Measurements from ENCODE around the gene G6PC1. TPM values are rescaled to one million over a fixed set of nuclear protein-coding genes. Genes with fewer than 3 reads are reported as not detected.
"Not testable (repeated sequence)": the region's sequence is repeated elsewhere in the genome, so short reads cannot be mapped to it uniquely, and the experiment has no call there.

The G6PC1 gene
- total RNA-seq, 1 donor from 2014 or later: not detected

DNA sequence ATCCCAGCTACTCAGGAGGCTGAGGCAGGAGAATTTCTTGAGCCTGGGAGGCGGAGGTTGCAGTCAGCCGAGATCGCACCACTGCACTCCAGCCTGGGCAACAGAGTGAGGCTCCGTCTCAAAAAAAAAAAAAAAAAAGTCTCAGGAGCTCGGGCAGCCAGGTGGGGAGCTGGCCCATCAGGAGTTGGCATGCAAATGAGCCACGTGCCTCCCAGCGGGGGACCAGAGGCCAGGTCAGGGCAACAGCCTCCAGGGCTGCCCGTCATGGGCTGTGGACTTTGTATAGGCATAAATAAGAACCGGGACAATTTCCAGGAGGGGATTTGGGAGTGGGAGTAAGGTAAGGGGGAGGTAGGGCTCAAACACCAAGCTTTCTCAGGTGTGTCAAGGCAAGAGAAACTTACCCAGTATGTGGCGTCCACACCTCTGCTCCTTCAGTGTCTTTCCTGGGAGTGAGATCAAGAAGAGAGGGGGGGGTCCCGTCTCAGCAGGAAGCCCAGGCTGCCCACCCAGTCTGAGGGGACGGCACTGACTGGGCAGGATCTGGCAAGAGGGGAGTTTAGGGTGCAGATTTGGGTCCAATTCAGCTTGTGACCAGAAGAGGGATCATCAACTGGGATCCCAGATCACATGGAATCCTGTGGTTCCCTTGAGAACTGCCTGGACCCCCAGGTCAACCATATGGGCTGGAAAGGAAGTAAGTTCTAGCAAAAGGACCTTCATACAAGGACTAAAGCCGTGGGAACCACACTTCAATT, 22.3 kb upstream of the G6PC1 start:
- no peak overlapping the region for H3K4me3 Mint-ChIP-seq (ENCODE audit: unreplicated experiment)
- H3K27me3 Mint-ChIP-seq (ENCODE audit: unreplicated experiment): peaks cover 44% of the 10 kb centered on the region
- peaks cover 6% of the 10 kb centered on the region for H3K4me1 Mint-ChIP-seq (ENCODE audit: unreplicated experiment)
- H3K36me3 Mint-ChIP-seq (ENCODE audit: unreplicated experiment): no peaks in the 10 kb centered on the region
- H3K9me3 Mint-ChIP-seq (ENCODE audit: unreplicated experiment): no peaks in the 10 kb centered on the region
- no peak for DNase-seq (ENCODE audit: extremely low spot score, unreplicated experiment)
- TF ChIP-seq, protein P1, sequence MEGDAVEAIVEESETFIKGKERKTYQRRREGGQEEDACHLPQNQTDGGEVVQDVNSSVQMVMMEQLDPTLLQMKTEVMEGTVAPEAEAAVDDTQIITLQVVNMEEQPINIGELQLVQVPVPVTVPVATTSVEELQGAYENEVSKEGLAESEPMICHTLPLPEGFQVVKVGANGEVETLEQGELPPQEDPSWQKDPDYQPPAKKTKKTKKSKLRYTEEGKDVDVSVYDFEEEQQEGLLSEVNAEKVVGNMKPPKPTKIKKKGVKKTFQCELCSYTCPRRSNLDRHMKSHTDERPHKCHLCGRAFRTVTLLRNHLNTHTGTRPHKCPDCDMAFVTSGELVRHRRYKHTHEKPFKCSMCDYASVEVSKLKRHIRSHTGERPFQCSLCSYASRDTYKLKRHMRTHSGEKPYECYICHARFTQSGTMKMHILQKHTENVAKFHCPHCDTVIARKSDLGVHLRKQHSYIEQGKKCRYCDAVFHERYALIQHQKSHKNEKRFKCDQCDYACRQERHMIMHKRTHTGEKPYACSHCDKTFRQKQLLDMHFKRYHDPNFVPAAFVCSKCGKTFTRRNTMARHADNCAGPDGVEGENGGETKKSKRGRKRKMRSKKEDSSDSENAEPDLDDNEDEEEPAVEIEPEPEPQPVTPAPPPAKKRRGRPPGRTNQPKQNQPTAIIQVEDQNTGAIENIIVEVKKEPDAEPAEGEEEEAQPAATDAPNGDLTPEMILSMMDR (IDR thresholded peaks at IDR 0.05): no peak
- H3K27ac Mint-ChIP-seq (ENCODE audit: unreplicated experiment): no peak overlapping the region

DNA sequence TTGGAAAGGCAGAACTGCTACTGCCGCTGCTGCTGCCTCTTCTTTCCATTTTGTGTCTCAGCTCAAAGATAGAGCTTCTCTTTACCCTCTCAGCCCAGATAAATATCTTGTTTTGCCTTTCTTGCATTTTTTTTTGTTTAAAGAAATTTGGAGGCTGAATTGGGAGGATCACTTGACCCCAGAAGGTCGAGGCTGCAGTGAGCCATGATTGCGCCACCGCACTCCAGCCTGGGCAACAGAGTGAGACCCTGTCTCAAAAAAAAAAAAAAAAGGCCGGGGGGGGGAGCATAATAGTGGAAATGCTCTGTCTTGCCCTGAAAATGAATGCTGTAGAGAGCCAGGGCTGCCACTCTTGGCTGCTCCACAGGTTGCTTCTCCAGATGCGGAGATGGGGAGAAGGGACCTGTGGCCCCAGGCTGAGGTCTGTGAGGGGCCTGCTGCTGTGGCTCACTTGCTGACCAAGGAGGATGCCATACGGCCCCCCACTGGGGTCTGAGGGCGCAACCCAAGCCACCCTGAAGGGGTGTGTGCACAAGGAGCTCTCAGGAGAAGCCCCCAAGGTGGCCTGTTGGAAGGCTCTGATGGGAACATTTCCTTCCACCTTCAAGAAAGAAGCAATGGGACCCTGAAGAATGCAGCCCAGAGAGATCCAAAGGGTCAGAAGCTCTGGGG, 21.5 kb upstream of the G6PC1 start:
- H3K36me3 Mint-ChIP-seq (ENCODE audit: unreplicated experiment): no peaks in the 10 kb centered on the region
- no peaks in the 10 kb centered on the region for H3K9me3 Mint-ChIP-seq (ENCODE audit: unreplicated experiment)
- no peak overlapping the region for H3K27ac Mint-ChIP-seq (ENCODE audit: unreplicated experiment)
- TF ChIP-seq, protein P1 (IDR thresholded peaks at IDR 0.05): no peak
- H3K4me1 Mint-ChIP-seq (ENCODE audit: unreplicated experiment): peaks cover 6% of the 10 kb centered on the region
- peaks cover 41% of the 10 kb centered on the region for H3K27me3 Mint-ChIP-seq (ENCODE audit: unreplicated experiment)
- DNase-seq (ENCODE audit: extremely low spot score, unreplicated experiment): no peak
- H3K4me3 Mint-ChIP-seq (ENCODE audit: unreplicated experiment): no peak overlapping the region

DNA sequence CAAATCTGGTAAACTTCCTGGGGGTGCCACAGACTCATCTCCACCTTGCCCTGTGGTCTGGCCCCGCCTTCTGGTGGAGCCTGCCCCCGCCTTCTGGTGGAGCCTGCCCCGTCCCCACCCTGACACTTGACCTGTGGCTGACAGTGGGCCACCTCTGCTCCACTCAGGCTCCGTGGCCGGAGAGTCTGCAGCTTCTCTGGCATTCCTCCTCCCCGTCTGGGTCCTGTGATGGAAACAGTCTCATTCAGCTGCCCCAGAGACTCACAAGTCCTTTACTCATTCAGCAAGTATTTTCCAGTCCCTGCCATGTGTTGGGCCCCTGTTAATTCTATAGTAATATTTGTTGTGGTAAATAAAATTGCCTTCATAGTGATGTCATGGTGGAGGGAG, 21.0 kb upstream of the G6PC1 start:
- Mint-ChIP-seq H3K36me3 (ENCODE audit: unreplicated experiment) (no peaks in the 10 kb centered on the region), H3K4me1 (ENCODE audit: unreplicated experiment) (peaks cover 6% of the 10 kb centered on the region), H3K4me3 (ENCODE audit: unreplicated experiment) (no peak overlapping the region), H3K27ac (ENCODE audit: unreplicated experiment) (no peak overlapping the region), H3K27me3 (ENCODE audit: unreplicated experiment) (peaks cover 39% of the 10 kb centered on the region), H3K9me3 (ENCODE audit: unreplicated experiment) (no peaks in the 10 kb centered on the region)
- DNase-seq (ENCODE audit: extremely low spot score, unreplicated experiment): no peak
- TF ChIP-seq, protein P1 (IDR thresholded peaks at IDR 0.05): no peak

DNA sequence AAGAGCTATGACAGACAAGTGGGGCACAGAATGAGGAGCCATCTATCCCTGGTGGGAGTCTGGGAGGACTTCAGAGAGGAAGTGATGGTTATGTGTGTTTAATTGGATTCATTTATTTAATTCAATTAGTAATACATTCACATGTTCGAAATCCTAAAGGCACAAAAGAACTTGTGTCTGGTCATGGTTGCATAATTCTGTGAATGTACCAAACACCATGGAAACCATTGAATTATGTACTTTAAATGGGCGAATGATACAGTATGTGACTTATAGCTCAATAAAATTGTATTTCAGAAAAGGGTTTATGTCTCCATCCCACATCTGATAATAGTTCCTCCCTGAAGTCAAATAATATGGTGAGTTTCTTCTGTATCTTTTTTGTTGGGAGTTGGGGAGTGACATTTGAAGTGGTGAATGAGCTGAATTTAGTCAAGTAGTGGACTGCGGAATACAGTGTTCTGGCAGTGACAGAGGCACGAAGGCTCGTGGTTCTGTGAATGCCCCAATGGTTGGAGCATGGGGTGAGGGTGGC, 19.8 kb upstream of the G6PC1 start:
- Mint-ChIP-seq H3K9me3 (ENCODE audit: unreplicated experiment) (no peaks in the 10 kb centered on the region), H3K27ac (ENCODE audit: unreplicated experiment) (no peak overlapping the region), H3K36me3 (ENCODE audit: unreplicated experiment) (no peaks in the 10 kb centered on the region), H3K4me3 (ENCODE audit: unreplicated experiment) (no peak overlapping the region), H3K4me1 (ENCODE audit: unreplicated experiment) (peaks cover 6% of the 10 kb centered on the region), H3K27me3 (ENCODE audit: unreplicated experiment) (peaks cover 39% of the 10 kb centered on the region)
- TF ChIP-seq, protein P1 (IDR thresholded peaks at IDR 0.05): no peak
- no peak for DNase-seq (ENCODE audit: extremely low spot score, unreplicated experiment)

DNA sequence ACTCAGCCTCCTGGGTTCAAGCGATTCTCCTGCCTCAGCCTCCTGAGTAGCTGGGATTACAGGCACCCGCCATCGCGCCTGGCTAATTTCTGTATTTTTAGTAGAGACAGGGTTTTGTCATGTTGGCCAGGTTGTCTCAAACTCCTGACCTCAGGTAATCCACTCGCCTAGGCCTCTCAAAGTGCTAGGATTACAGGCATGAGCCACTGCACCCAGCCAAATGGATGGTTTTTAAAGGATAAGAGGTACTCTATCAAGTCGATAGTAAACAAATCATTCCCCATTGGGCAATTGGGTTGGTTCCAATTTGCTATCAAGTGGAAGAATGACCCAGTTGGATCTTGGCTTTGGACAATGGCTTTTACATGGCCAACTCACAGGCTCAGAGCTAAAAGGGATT, 18.9 kb upstream of the G6PC1 start:
- H3K4me3 Mint-ChIP-seq (ENCODE audit: unreplicated experiment); H3K36me3 Mint-ChIP-seq (ENCODE audit: unreplicated experiment); H3K27ac Mint-ChIP-seq (ENCODE audit: unreplicated experiment); H3K4me1 Mint-ChIP-seq (ENCODE audit: unreplicated experiment); H3K9me3 Mint-ChIP-seq (ENCODE audit: unreplicated experiment); DNase-seq (ENCODE audit: extremely low spot score, unreplicated experiment): not testable (repeated sequence)
- peaks cover 45% of the 10 kb centered on the region for H3K27me3 Mint-ChIP-seq (ENCODE audit: unreplicated experiment)
